HEK293 (cell line): ENCODE data around the gene HOXB7.

Source experiments
- ELK4 ChIP-seq: IDR thresholded peaks from 2 replicates; pipeline ENCODE4 v1.6.1; 2011; ENCODE audit warnings: mild to moderate bottlenecking, low read depth, low read length, borderline replicate concordance
- FEZF1 ChIP-seq: fragments of 450-650 bp; formaldehyde crosslinking; IDR thresholded peaks from 2 replicates; pipeline ENCODE4 v1.5.1; 2016; ENCODE audit warnings: missing biosample characterization, missing genetic modification characterization
- GLI4 ChIP-seq: fragments of 450-650 bp; formaldehyde crosslinking; IDR thresholded peaks from 2 replicates; pipeline ENCODE4 v1.5.1; 2016; ENCODE audit warnings: missing biosample characterization, missing genetic modification characterization
- GLIS2 ChIP-seq: fragments of 450-650 bp; formaldehyde crosslinking; IDR thresholded peaks from 2 replicates; pipeline ENCODE4 v1.5.1; 2016; ENCODE audit warnings: missing biosample characterization, missing genetic modification characterization
- KLF9 ChIP-seq: fragments of 450-650 bp; formaldehyde crosslinking; IDR thresholded peaks from 2 replicates; pipeline ENCODE4 v1.5.1; 2016; ENCODE audit warnings: missing biosample characterization, missing genetic modification characterization, low read depth
- RBAK ChIP-seq: fragments of 450-650 bp; formaldehyde crosslinking; IDR thresholded peaks from 2 replicates; pipeline ENCODE4 v1.5.1; 2016; ENCODE audit warnings: missing biosample characterization, missing genetic modification characterization
- SP7 ChIP-seq: fragments of 450-650 bp; formaldehyde crosslinking; IDR thresholded peaks from 2 replicates; pipeline ENCODE4 v1.5.1; 2016; ENCODE audit warnings: missing biosample characterization, missing genetic modification characterization
- TSHZ1 ChIP-seq: fragments of 450-650 bp; formaldehyde crosslinking; IDR thresholded peaks from 2 replicates; pipeline ENCODE4 v1.5.1; 2016; ENCODE audit warnings: missing biosample characterization, missing genetic modification characterization, borderline replicate concordance
- ZBTB17 ChIP-seq: fragments of 450-650 bp; formaldehyde crosslinking; IDR thresholded peaks from 2 replicates; pipeline ENCODE4 v1.5.1; 2016; ENCODE audit warnings: missing biosample characterization, missing genetic modification characterization
- ZBTB44 ChIP-seq: fragments of 450-650 bp; IDR thresholded peaks from 2 replicates; pipeline ENCODE4 v1.5.1; 2018; ENCODE audit warnings: missing biosample characterization, mild to moderate bottlenecking, missing genetic modification characterization
- ZEB2 ChIP-seq: fragments of 450-650 bp; formaldehyde crosslinking; IDR thresholded peaks from 2 replicates; pipeline ENCODE4 v1.5.1; 2016; ENCODE audit warnings: missing biosample characterization, missing genetic modification characterization
- ZFHX2 ChIP-seq: fragments of 450-650 bp; formaldehyde crosslinking; conservative IDR thresholded peaks from 2 replicates; pipeline ENCODE4 v1.5.1; 2016; ENCODE audit warnings: missing biosample characterization, missing genetic modification characterization
- ZNF112 ChIP-seq: fragments of 450-650 bp; formaldehyde crosslinking; IDR thresholded peaks from 2 replicates; pipeline ENCODE4 v1.5.0; 2017; ENCODE audit warnings: missing biosample characterization, missing genetic modification characterization
- ZNF248 ChIP-seq: fragments of 450-650 bp; formaldehyde crosslinking; IDR thresholded peaks from 2 replicates; pipeline ENCODE4 v1.5.1; 2017; ENCODE audit warnings: missing biosample characterization, missing genetic modification characterization
- ZNF280D ChIP-seq: fragments of 450-650 bp; formaldehyde crosslinking; IDR thresholded peaks from 2 replicates; pipeline ENCODE4 v1.5.1; 2016; ENCODE audit warnings: missing biosample characterization, missing genetic modification characterization
- ZNF398 ChIP-seq: fragments of 450-650 bp; formaldehyde crosslinking; IDR thresholded peaks from 2 replicates; pipeline ENCODE4 v1.5.1; 2017; ENCODE audit warnings: missing biosample characterization, missing genetic modification characterization
- ZNF423 ChIP-seq: fragments of 450-650 bp; formaldehyde crosslinking; IDR thresholded peaks from 2 replicates; pipeline ENCODE4 v1.5.1; 2016; ENCODE audit warnings: missing biosample characterization, missing genetic modification characterization
- ZNF518A ChIP-seq: fragments of 450-650 bp; formaldehyde crosslinking; conservative IDR thresholded peaks from 2 replicates; pipeline ENCODE4 v1.5.1; 2016; ENCODE audit warnings: low read depth, missing biosample characterization, missing genetic modification characterization
- ZNF560 ChIP-seq: fragments of 450-650 bp; formaldehyde crosslinking; IDR thresholded peaks from 2 replicates; pipeline ENCODE4 v1.5.1; 2017; ENCODE audit warnings: missing biosample characterization, missing genetic modification characterization, borderline replicate concordance
- ZNF571 ChIP-seq: fragments of 450-650 bp; formaldehyde crosslinking; IDR thresholded peaks from 2 replicates; pipeline ENCODE4 v1.5.0; 2017; ENCODE audit warnings: missing biosample characterization, missing genetic modification characterization
- ZNF596 ChIP-seq: fragments of 450-650 bp; IDR thresholded peaks from 2 replicates; pipeline ENCODE4 v1.5.0; 2018; ENCODE audit warnings: missing biosample characterization, mild to moderate bottlenecking, missing genetic modification characterization, moderate library complexity
- ZNF626 ChIP-seq: fragments of 450-650 bp; sonication (Bioruptor Pico); formaldehyde crosslinking; IDR thresholded peaks from 2 replicates; pipeline ENCODE4 v1.5.1; 2018; ENCODE audit warnings: missing biosample characterization, missing genetic modification characterization, inconsistent platforms
- ZNF747 ChIP-seq: fragments of 450-650 bp; formaldehyde crosslinking; IDR thresholded peaks from 2 replicates; pipeline ENCODE4 v1.5.1; 2016; ENCODE audit warnings: missing biosample characterization, missing genetic modification characterization
- ZNF791 ChIP-seq: fragments of 450-650 bp; formaldehyde crosslinking; IDR thresholded peaks from 2 replicates; pipeline ENCODE4 v1.5.1; 2016; ENCODE audit warnings: missing biosample characterization, missing genetic modification characterization
- ZSCAN16 ChIP-seq: fragments of 450-650 bp; formaldehyde crosslinking; IDR thresholded peaks from 2 replicates; pipeline ENCODE4 v1.5.1; 2016; ENCODE audit warnings: missing biosample characterization, missing genetic modification characterization

The HOXB7 gene

GRCh38 chr17:48612456-48612853 is 1.6 kb upstream of the HOXB7 start (continued):
- no peak for TF ChIP-seq ZNF626
- no peak for TF ChIP-seq ZSCAN16 (tag by site-specific recombination)
- no peak for TF ChIP-seq ZNF747
- no peak for TF ChIP-seq ELK4
- TF ChIP-seq FEZF1 (tag by site-specific recombination) = 0 out of 2 replicates have a peak, but pooled peaks have one; percentile 50
- TF ChIP-seq ZNF248 (tag by site-specific recombination) = no peak
- TF ChIP-seq ZNF280D (tag by site-specific recombination) = no peak
- TF ChIP-seq ZNF596 = peak; percentile 99
- peak; percentile 93 for TF ChIP-seq ZNF398
- no peak for TF ChIP-seq ZNF560 (tag by site-specific recombination)
- peak; percentile 81 for TF ChIP-seq SP7 (tag by site-specific recombination)
- no peak for TF ChIP-seq TSHZ1 (tag by site-specific recombination)
- TF ChIP-seq ZNF423 (tag by site-specific recombination) = no peak
- TF ChIP-seq ZNF518A = no peak
- TF ChIP-seq KLF9 = peak; percentile 16; the same call in 1 of the 2 replicates
- TF ChIP-seq ZBTB44 = no peak
- no peak for TF ChIP-seq ZNF571 (tag by site-specific recombination)
- no peak for TF ChIP-seq ZNF112 (tag by site-specific recombination)
- peak; percentile 49; the same call in 1 of the 2 replicates for TF ChIP-seq ZEB2 (tag by site-specific recombination)
- TF ChIP-seq RBAK (tag by site-specific recombination) = no peak
- TF ChIP-seq ZFHX2 (tag by site-specific recombination) = no peak; the same call in 1 of the 2 replicates
- peak; percentile 8 for TF ChIP-seq GLIS2
- TF ChIP-seq GLI4 (tag by site-specific recombination) = no peak
- TF ChIP-seq ZBTB17 (tag by site-specific recombination) = no peak
- no peak for TF ChIP-seq ZNF791 (tag by site-specific recombination)
